ENCODE data around the gene RNF225.

The RNF225 gene

GRCh38 chr19:58355215-58355796, 40.1 kb upstream of the RNF225 start:
- ATAC-seq = no peak

GRCh38 chr19:58355908-58356765, 39.3 kb upstream of the RNF225 start:
- TF ChIP-seq SNAI2 (CRISPR knock-in tag; IDR thresholded peaks at IDR 0.05) (no peak), BACH2 (CRISPR knock-in tag; IDR thresholded peaks at IDR 0.05; ENCODE audit: borderline replicate concordance) (no peak), PPARA (CRISPR knock-in tag; IDR thresholded peaks at IDR 0.05; ENCODE audit: borderline replicate concordance) (no peak), ZNF565 (CRISPR knock-in tag; conservative IDR thresholded peaks at IDR 0.05; ENCODE audit: low read depth) (no peak)
- ATAC-seq = no peak; the same call in 2 of the 3 replicates

More at GRCh38 chr19:58355215-58355796, 40.1 kb upstream of the RNF225 start:
- no peak for TF ChIP-seq RARB (CRISPR knock-in tag; IDR thresholded peaks at IDR 0.05)
- no peak for TF ChIP-seq POU6F1 (CRISPR knock-in tag; IDR thresholded peaks at IDR 0.05; ENCODE audit: borderline replicate concordance, low read depth)
- no peak for TF ChIP-seq ZFP30 (CRISPR knock-in tag; IDR thresholded peaks at IDR 0.05)
- no peak for TF ChIP-seq CSDC2 (CRISPR knock-in tag; IDR thresholded peaks at IDR 0.05)
- TF ChIP-seq ZFP3 (CRISPR knock-in tag; IDR thresholded peaks at IDR 0.05) = no peak
- TF ChIP-seq SNAI2 (CRISPR knock-in tag; IDR thresholded peaks at IDR 0.05) = no peak
- TF ChIP-seq CREB5 (CRISPR knock-in tag; IDR thresholded peaks at IDR 0.05; ENCODE audit: low read depth) = no peak
- TF ChIP-seq TCF4 (CRISPR knock-in tag; IDR thresholded peaks at IDR 0.05; ENCODE audit: borderline replicate concordance) = no peak
- no peak for TF ChIP-seq TOX (CRISPR knock-in tag; IDR thresholded peaks at IDR 0.05; ENCODE audit: borderline replicate concordance)
- TF ChIP-seq ZNF565 (CRISPR knock-in tag; conservative IDR thresholded peaks at IDR 0.05; ENCODE audit: low read depth) = no peak
- TF ChIP-seq ARNTL (CRISPR knock-in tag; IDR thresholded peaks at IDR 0.05; ENCODE audit: borderline replicate concordance, low read depth) = no peak
- TF ChIP-seq, protein P1, sequence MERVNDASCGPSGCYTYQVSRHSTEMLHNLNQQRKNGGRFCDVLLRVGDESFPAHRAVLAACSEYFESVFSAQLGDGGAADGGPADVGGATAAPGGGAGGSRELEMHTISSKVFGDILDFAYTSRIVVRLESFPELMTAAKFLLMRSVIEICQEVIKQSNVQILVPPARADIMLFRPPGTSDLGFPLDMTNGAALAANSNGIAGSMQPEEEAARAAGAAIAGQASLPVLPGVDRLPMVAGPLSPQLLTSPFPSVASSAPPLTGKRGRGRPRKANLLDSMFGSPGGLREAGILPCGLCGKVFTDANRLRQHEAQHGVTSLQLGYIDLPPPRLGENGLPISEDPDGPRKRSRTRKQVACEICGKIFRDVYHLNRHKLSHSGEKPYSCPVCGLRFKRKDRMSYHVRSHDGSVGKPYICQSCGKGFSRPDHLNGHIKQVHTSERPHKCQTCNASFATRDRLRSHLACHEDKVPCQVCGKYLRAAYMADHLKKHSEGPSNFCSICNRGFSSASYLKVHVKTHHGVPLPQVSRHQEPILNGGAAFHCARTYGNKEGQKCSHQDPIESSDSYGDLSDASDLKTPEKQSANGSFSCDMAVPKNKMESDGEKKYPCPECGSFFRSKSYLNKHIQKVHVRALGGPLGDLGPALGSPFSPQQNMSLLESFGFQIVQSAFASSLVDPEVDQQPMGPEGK (CRISPR knock-in tag; IDR thresholded peaks at IDR 0.05; ENCODE audit: borderline replicate concordance) = no peak
- TF ChIP-seq ZNF8 (CRISPR knock-in tag; IDR thresholded peaks at IDR 0.05) = no peak
- TF ChIP-seq TSHZ2 (CRISPR knock-in tag; IDR thresholded peaks at IDR 0.05) = no peak
- TF ChIP-seq PPARA (CRISPR knock-in tag; IDR thresholded peaks at IDR 0.05; ENCODE audit: borderline replicate concordance) = no peak
- no peak for TF ChIP-seq ESRRG (CRISPR knock-in tag; IDR thresholded peaks at IDR 0.05)
- no peak for TF ChIP-seq ISL1 (CRISPR knock-in tag; IDR thresholded peaks at IDR 0.05)
- no peak for TF ChIP-seq GLIS3 (CRISPR knock-in tag; IDR thresholded peaks at IDR 0.05)

GRCh38 chr19:58356766-58357480, 38.5 kb upstream of the RNF225 start:
- no peak for TF ChIP-seq ESRRG (CRISPR knock-in tag; IDR thresholded peaks at IDR 0.05)
- no peak for TF ChIP-seq BACH2 (CRISPR knock-in tag; IDR thresholded peaks at IDR 0.05; ENCODE audit: borderline replicate concordance)
- TF ChIP-seq ZFP30 (CRISPR knock-in tag; IDR thresholded peaks at IDR 0.05) = no peak
- TF ChIP-seq CSDC2 (CRISPR knock-in tag; IDR thresholded peaks at IDR 0.05) = no peak
- no peak for TF ChIP-seq ZNF70 (CRISPR knock-in tag; IDR thresholded peaks at IDR 0.05)
- no peak for TF ChIP-seq ZNF8 (CRISPR knock-in tag; IDR thresholded peaks at IDR 0.05)
- no peak for TF ChIP-seq SNAI2 (CRISPR knock-in tag; IDR thresholded peaks at IDR 0.05)
- no peak for TF ChIP-seq GLIS3 (CRISPR knock-in tag; IDR thresholded peaks at IDR 0.05)
- TF ChIP-seq, protein P1 (CRISPR knock-in tag; IDR thresholded peaks at IDR 0.05; ENCODE audit: borderline replicate concordance) = no peak
- ATAC-seq = no peak
